Stimulated activated CD4-positive, alpha-beta T cell treated with anti-CD3 and anti-CD28 coated beads, Interleukin-2, amount 100 ng/mL, for 4 hours (primary cell): ENCODE data around the gene VWA5B1.

Experiments
- DNase-seq: peaks from one replicate; pipeline ENCODE4 v3.0.0-alpha.2; 2020; ENCODE audit warnings: low read depth

VWA5B1 gene

GRCh38 chr1:20366463-20367115 lies 75.9 kb downstream of the VWA5B1 start:
- no peak for DNase-seq

- DNase-seq: no peak
Measured at GRCh38 chr1:20367116-20367585, 76.5 kb downstream of the VWA5B1 start.

GRCh38 chr1:20367626-20368025 lies 77.0 kb downstream of the VWA5B1 start:
- no peak for DNase-seq

- no peak for DNase-seq
Measured at GRCh38 chr1:20368866-20369470, 78.3 kb downstream of the VWA5B1 start.

GRCh38 chr1:20370698-20371097 lies 80.0 kb downstream of the VWA5B1 start:
- DNase-seq: no peak

- no peak for DNase-seq
Measured at GRCh38 chr1:20371411-20371810, 80.7 kb downstream of the VWA5B1 start.

- no peak for DNase-seq
Measured at GRCh38 chr1:20371883-20372282, 81.2 kb downstream of the VWA5B1 start.

GRCh38 chr1:20372676-20373075 lies 82.0 kb downstream of the VWA5B1 start:
- no peak for DNase-seq

GRCh38 chr1:20373286-20373685 lies 82.6 kb downstream of the VWA5B1 start:
- DNase-seq: no peak

- no peak for DNase-seq
Measured at GRCh38 chr1:20373764-20374163, 83.1 kb downstream of the VWA5B1 start.

GRCh38 chr1:20375563-20375962 lies 84.9 kb downstream of the VWA5B1 start:
- no peak for DNase-seq

- DNase-seq: no peak
Measured at GRCh38 chr1:20376171-20376570, 85.5 kb downstream of the VWA5B1 start.

GRCh38 chr1:20376880-20377494 lies 86.3 kb downstream of the VWA5B1 start:
- DNase-seq: peak; percentile 20

GRCh38 chr1:20377516-20378270 lies 87.0 kb downstream of the VWA5B1 start:
- no peak for DNase-seq

- no peak for DNase-seq
Measured at GRCh38 chr1:20379075-20379474, 88.4 kb downstream of the VWA5B1 start.

GRCh38 chr1:20380175-20380574 lies 89.5 kb downstream of the VWA5B1 start:
- DNase-seq: no peak

- DNase-seq: no peak
Measured at GRCh38 chr1:20380616-20381035, 90.0 kb downstream of the VWA5B1 start.

- DNase-seq: no peak
Measured at GRCh38 chr1:20381045-20381641, 90.5 kb downstream of the VWA5B1 start.

- no peak for DNase-seq
Measured at GRCh38 chr1:20381961-20382360, 91.3 kb downstream of the VWA5B1 start.

GRCh38 chr1:20382711-20383110 lies 92.0 kb downstream of the VWA5B1 start:
- DNase-seq: no peak

- DNase-seq: no peak
Measured at GRCh38 chr1:20383631-20384030, 93.0 kb downstream of the VWA5B1 start.

- DNase-seq: no peak
Measured at GRCh38 chr1:20385630-20386029, 95.0 kb downstream of the VWA5B1 start.
